Activated B cell treated with CpG ODN at 0.5 μM for 24 hours (primary cell): ENCODE results near the gene ADAMTS16. TPM values are rescaled to one million over a fixed set of nuclear protein-coding genes. Genes with fewer than 3 reads are reported as not detected.

Source experiments
- ATAC-seq: fragments of 200-7000 bp; cut with Tn5 transposase; one replicate; pipeline ENCODE4 v1.10.0; 2021; ENCODE audit warnings: low read depth, mild to moderate bottlenecking, moderate library complexity
- CTCF ChIA-PET: fragments of 350-600 bp; sonication (Branson Sonifier 250); formaldehyde crosslinking; loops from one replicate; lab custom pipeline; 2021; ENCODE audit warnings: antibody characterized with exemption; lab: Charles Lee
- POLR2A ChIA-PET: fragments of 350-600 bp; sonication (Branson Sonifier 250); formaldehyde crosslinking; loops from one replicate; lab custom pipeline; 2021; ENCODE audit warnings: antibody characterized with exemption; lab: Charles Lee
- DNase-seq: peaks from one replicate; pipeline ENCODE4 v3.0.0; 2022
- H3K27ac Mint-ChIP-seq: one replicate; pipeline ENCODE4 v1.8.0; 2020; ENCODE audit warnings: mixed read lengths
- H3K27me3 Mint-ChIP-seq: one replicate; pipeline ENCODE4 v1.8.0; 2021; ENCODE audit warnings: mixed read lengths
- H3K36me3 Mint-ChIP-seq: one replicate; pipeline ENCODE4 v1.8.0; 2021; ENCODE audit warnings: low read depth, mixed read lengths
- H3K4me1 Mint-ChIP-seq: one replicate; pipeline ENCODE4 v1.8.0; 2021; ENCODE audit warnings: mixed read lengths
- H3K4me3 Mint-ChIP-seq: one replicate; pipeline ENCODE4 v1.8.0; 2020; ENCODE audit warnings: mild to moderate bottlenecking, mixed read lengths
- H3K9me3 Mint-ChIP-seq: one replicate; pipeline ENCODE4 v1.8.0; 2020; ENCODE audit warnings: mixed read lengths
- CTCF ChIP-seq: fragments of 200-600 bp; IDR thresholded peaks from one replicate; pipeline ENCODE4 v1.8.0; 2022; ENCODE audit warnings: antibody characterized with exemption, mild to moderate bottlenecking
- intact Hi-C: fragments of 100-400 bp; cut with micrococcal nuclease; formaldehyde crosslinking; loops from one replicate; pipeline ENCODE4 v1.15.1; 2024
- total RNA-seq: library from RNA; stranded (reverse); gene quantifications from 2 replicates; pipeline ENCODE4 v1.2.3, GENCODE V29; 2022

The ADAMTS16 gene
- total RNA-seq, 1 donor from 2014 or later, result not detected

DNA sequence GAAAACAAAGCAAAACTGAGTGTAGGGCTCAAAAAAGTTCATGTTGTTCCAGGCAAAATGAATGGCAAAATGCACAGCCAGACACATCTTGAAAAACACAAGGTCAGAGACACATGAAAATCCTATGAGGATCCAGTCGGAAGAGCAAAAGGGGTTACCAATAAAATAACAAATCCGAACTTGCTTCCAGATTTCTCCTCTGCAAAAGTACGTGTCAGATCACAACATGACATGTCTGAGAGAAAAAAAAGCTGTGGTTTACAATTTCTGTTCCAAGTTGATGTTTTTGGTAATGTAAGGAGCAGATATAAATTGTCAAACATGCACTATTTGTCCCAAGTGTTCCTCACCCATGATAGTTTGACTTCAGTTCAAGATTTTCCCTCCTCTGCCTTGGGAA, 15.9 kb upstream of the ADAMTS16 start:
- no peaks in the 10 kb centered on the region for H3K9me3 Mint-ChIP-seq
- no peak overlapping the region for H3K4me3 Mint-ChIP-seq
- no peaks in the 10 kb centered on the region for H3K27me3 Mint-ChIP-seq
- intact Hi-C loops, result no loop called here
- TF ChIP-seq CTCF, result no peak
- no peak for DNase-seq
- ChIA-PET CTCF (no interaction called here), POLR2A (no interaction called here)
- no peaks in the 10 kb centered on the region for H3K4me1 Mint-ChIP-seq
- H3K27ac Mint-ChIP-seq, result no peak overlapping the region
- ATAC-seq, result no peak
- no peaks in the 10 kb centered on the region for H3K36me3 Mint-ChIP-seq

GRCh38 chr5:5126444-5126843, 13.7 kb upstream of the ADAMTS16 start:
- Mint-ChIP-seq H3K27me3 (no peaks in the 10 kb centered on the region), H3K9me3 (no peaks in the 10 kb centered on the region), H3K36me3 (no peaks in the 10 kb centered on the region), H3K4me3 (no peak overlapping the region), H3K4me1 (no peaks in the 10 kb centered on the region), H3K27ac (no peak overlapping the region)
- ATAC-seq (no peak), DNase-seq (no peak)
- intact Hi-C loops, result no loop called here
- ChIA-PET POLR2A (no interaction called here), CTCF (no interaction called here)
- no peak for TF ChIP-seq CTCF

DNA sequence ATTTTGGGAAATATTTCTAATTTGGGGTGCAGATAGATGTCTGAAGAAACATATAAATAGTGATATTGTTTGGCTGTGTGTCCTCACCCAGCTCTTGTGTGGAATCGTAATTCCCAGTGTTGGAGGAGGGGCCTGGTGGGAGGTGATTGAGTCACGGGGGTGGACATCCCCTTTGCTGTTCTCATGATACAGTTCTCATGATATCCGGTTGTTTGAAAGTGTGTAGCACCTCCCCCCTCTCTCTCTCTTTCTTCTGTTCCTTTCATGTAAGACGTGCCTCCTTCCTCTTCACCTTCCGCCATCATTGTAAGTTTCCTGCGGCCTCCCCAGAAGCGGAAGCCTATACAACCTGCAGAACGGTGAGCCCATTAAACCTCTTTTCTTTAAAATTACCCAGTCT, 11.4 kb upstream of the ADAMTS16 start:
- CTCF ChIA-PET, result no interaction called here
- ATAC-seq, result no peak
- intact Hi-C loops, result no loop called here
- POLR2A ChIA-PET, result no interaction called here
- Mint-ChIP-seq H3K36me3 (no peaks in the 10 kb centered on the region), H3K27ac (no peak overlapping the region), H3K27me3 (no peaks in the 10 kb centered on the region), H3K4me3 (no peak overlapping the region), H3K4me1 (no peaks in the 10 kb centered on the region), H3K9me3 (no peaks in the 10 kb centered on the region)
- DNase-seq, result no peak
- no peak for TF ChIP-seq CTCF

- TF ChIP-seq CTCF, result no peak
- ChIA-PET CTCF (no interaction called here), POLR2A (no interaction called here)
- no peaks in the 10 kb centered on the region for H3K36me3 Mint-ChIP-seq
- intact Hi-C loops, result no loop called here
- H3K9me3 Mint-ChIP-seq, result no peaks in the 10 kb centered on the region
- DNase-seq (no peak), ATAC-seq (no peak)
- H3K27me3 Mint-ChIP-seq, result no peaks in the 10 kb centered on the region
- no peak overlapping the region for H3K27ac Mint-ChIP-seq
- H3K4me3 Mint-ChIP-seq, result no peak overlapping the region
- no peaks in the 10 kb centered on the region for H3K4me1 Mint-ChIP-seq
Measured at GRCh38 chr5:5132234-5132633, 7.9 kb upstream of the ADAMTS16 start.

GRCh38 chr5:5132693-5133295, 7.3 kb upstream of the ADAMTS16 start:
- no peak for ATAC-seq

More at GRCh38 chr5:5132693-5133295, 7.3 kb upstream of the ADAMTS16 start:
- Mint-ChIP-seq H3K36me3 (no peaks in the 10 kb centered on the region), H3K4me1 (no peaks in the 10 kb centered on the region), H3K4me3 (no peak overlapping the region), H3K27me3 (no peaks in the 10 kb centered on the region), H3K9me3 (no peaks in the 10 kb centered on the region), H3K27ac (no peak overlapping the region)
- no peak for DNase-seq
- no peak for TF ChIP-seq CTCF
- CTCF ChIA-PET, result no interaction called here
- intact Hi-C loops, result no loop called here
- POLR2A ChIA-PET, result no interaction called here
